B cell (primary cell): ENCODE measurements around the gene NGEF. TPM values are rescaled to one million over a fixed set of nuclear protein-coding genes. Genes with fewer than 3 reads are reported as not detected.

Source experiments
- ATAC-seq: fragments of 200-7000 bp; cut with Tn5 transposase; one replicate; pipeline ENCODE4 v1.10.0; 2021; ENCODE audit warnings: low read depth, mild to moderate bottlenecking, moderate number of reproducible peaks, moderate library complexity
- CTCF ChIA-PET: fragments of 350-600 bp; sonication (Branson Sonifier 250); formaldehyde crosslinking; loops from one replicate; lab custom pipeline; 2021; ENCODE audit warnings: antibody characterized with exemption, inconsistent platforms; lab: Charles Lee
- POLR2A ChIA-PET: fragments of 350-600 bp; sonication (Branson Sonifier 250); formaldehyde crosslinking; loops from one replicate; lab custom pipeline; 2021; ENCODE audit warnings: antibody characterized with exemption; lab: Charles Lee
- DNase-seq: peaks from one replicate; pipeline ENCODE4 v3.0.0; 2013
- H2AFZ ChIP-seq: 2 replicates; pipeline ENCODE4 v1.6.1; 2012; ENCODE audit warnings: mild to moderate bottlenecking, low read depth, low read length; ENCODE audit not compliant: insufficient read depth, poor library complexity, severe bottlenecking
- H3K27ac ChIP-seq, 2 donors: 1 replicate in 1 of 2; 2 replicates in 1 of 2; pipeline ENCODE4 v1.5.1; 2012 to 2013; ENCODE audit warnings: low read length in 2 of 2, mild to moderate bottlenecking in 2 of 2, moderate library complexity in 1 of 2
- H3K27me3 ChIP-seq, 4 experiments: fragments of 200-600 bp in 1 of 4; sonication (generic) in 1 of 4; replicated peaks in 1 of 4; 1 replicate in 2 of 4; 2 replicates in 2 of 4; pipeline versions ENCODE4 v1.6.1 to v1.7.0; 2013 to 2016; ENCODE audit warnings: low read length in 3 of 4, mild to moderate bottlenecking in 2 of 4, mixed read lengths in 1 of 4, moderate library complexity in 1 of 4; ENCODE audit not compliant: insufficient read depth in 4 of 4, control insufficient read depth in 3 of 4; ENCODE audit errors: control extremely low read depth in 1 of 4
- H3K36me3 ChIP-seq, 2 experiments: replicated peaks in 1 of 2; 1 replicate in 1 of 2; 2 replicates in 1 of 2; pipeline versions ENCODE4 v1.6.1 to v1.7.1; 2013; ENCODE audit warnings: low read length in 1 of 2; ENCODE audit not compliant: insufficient read depth in 2 of 2, control insufficient read depth in 1 of 2; ENCODE audit errors: control extremely low read depth in 1 of 2, extremely low read depth in 1 of 2
- H3K4me1 ChIP-seq, 2 donors: fragments of 200-600 bp in 1 of 2; sonication (generic) in 1 of 2; 1 replicate in 1 of 2; 2 replicates in 1 of 2; pipeline versions ENCODE4 v1.5.1 to v1.6.1; 2013 to 2017; ENCODE audit warnings: low read length in 2 of 2; ENCODE audit not compliant: control insufficient read depth in 2 of 2, insufficient read depth in 2 of 2
- H3K4me2 ChIP-seq: replicated peaks from 2 replicates; pipeline ENCODE3; 2012; ENCODE audit warnings: mild to moderate bottlenecking, low read depth, low read length; ENCODE audit not compliant: poor library complexity, severe bottlenecking
- H3K4me3 ChIP-seq, 5 experiments: fragments of 200-600 bp in 1 of 5; sonication (generic) in 1 of 5; 1 replicate in 3 of 5; 2 replicates in 2 of 5; pipeline versions ENCODE4 v1.5.1 to v1.7.0; 2011 to 2016; ENCODE audit warnings: low read length in 4 of 5, mild to moderate bottlenecking in 4 of 5, low read depth in 2 of 5, control low read depth in 1 of 5, moderate library complexity in 1 of 5; ENCODE audit not compliant: insufficient read depth in 1 of 5; ENCODE audit errors: control extremely low read depth in 1 of 5, extremely low read depth in 1 of 5
- H3K79me2 ChIP-seq: fragments of 200-600 bp; sonication (generic); one replicate; pipeline ENCODE4 v1.6.0; 2016; ENCODE audit warnings: low read length; ENCODE audit not compliant: control insufficient read depth, insufficient read depth
- H3K9ac ChIP-seq: fragments of 200-600 bp; sonication (generic); 2 replicates; pipeline ENCODE4 v1.6.1; 2017; ENCODE audit warnings: mild to moderate bottlenecking, low read length, moderate library complexity
- H3K9me3 ChIP-seq, 3 donors: one replicate each; pipeline versions ENCODE4 v1.6.1 to v1.7.1; 2013; ENCODE audit warnings: low read length in 2 of 3; ENCODE audit not compliant: control insufficient read depth in 2 of 3, insufficient read depth in 1 of 3; ENCODE audit errors: control extremely low read depth in 1 of 3
- H4K20me1 ChIP-seq: 2 replicates; pipeline ENCODE4 v1.6.0; 2012; ENCODE audit warnings: mild to moderate bottlenecking, low read length; ENCODE audit not compliant: insufficient read depth, control insufficient read depth, poor library complexity, severe bottlenecking
- H3K27ac Mint-ChIP-seq: one replicate; pipeline ENCODE4 v1.8.0; 2021; ENCODE audit warnings: mixed read lengths
- H3K27me3 Mint-ChIP-seq: one replicate; pipeline ENCODE4 v1.8.0; 2021; ENCODE audit warnings: mixed read lengths
- H3K4me1 Mint-ChIP-seq: one replicate; pipeline ENCODE4 v1.8.0; 2021; ENCODE audit warnings: mixed read lengths
- H3K4me3 Mint-ChIP-seq: one replicate; pipeline ENCODE4 v1.8.0; 2021; ENCODE audit warnings: mixed read lengths
- H3K9me3 Mint-ChIP-seq: one replicate; pipeline ENCODE4 v1.8.0; 2022; ENCODE audit warnings: mixed read lengths; ENCODE audit not compliant: insufficient read depth
- EZH2 ChIP-seq: IDR thresholded peaks from 2 replicates; pipeline ENCODE4 v1.6.1; 2012; ENCODE audit warnings: borderline replicate concordance, low read depth, mild to moderate bottlenecking, moderate library complexity, low read length; ENCODE audit not compliant: insufficient read depth, poor library complexity, severe bottlenecking
- WGBS: methylation state at CpG from one replicate; pipeline ENCODE4 v1.1.5; 2013; ENCODE audit warnings: missing lambda C conversion rate; ENCODE audit not compliant: insufficient coverage; 5-methylcytosine and 5-hydroxymethylcytosine counted together
- intact Hi-C: fragments of 100-400 bp; cut with micrococcal nuclease; formaldehyde crosslinking; loops from one replicate; pipeline ENCODE4 v1.10.0; 2022
- polyA plus RNA-seq: library from polyadenylated mRNA; depleted of rRNA; stranded (reverse); fragments of >200 nt; gene quantifications from 2 replicates; pipeline ENCODE4 v1.2.3, GENCODE V29; 2012
- total RNA-seq, 2 donors: library from RNA; stranded (reverse); fragments of 120-200 nt in 1 of 2; gene quantifications; 1 replicate in 1 of 2; 2 replicates in 1 of 2; pipeline versions ENCODE4 v1.2.3 to v1.2.4, GENCODE V29; 2013 to 2022
- TF ChIP-seq, protein P1 (sequence below): fragments of 200-600 bp; IDR thresholded peaks from one replicate; pipeline ENCODE4 v1.8.0; 2022; ENCODE audit warnings: antibody characterized with exemption, mild to moderate bottlenecking

Gene NGEF
- total and polyA plus RNA-seq, 2 donors (not counting 1 experiment from before 2014, with no cell fraction given): not detected

DNA sequence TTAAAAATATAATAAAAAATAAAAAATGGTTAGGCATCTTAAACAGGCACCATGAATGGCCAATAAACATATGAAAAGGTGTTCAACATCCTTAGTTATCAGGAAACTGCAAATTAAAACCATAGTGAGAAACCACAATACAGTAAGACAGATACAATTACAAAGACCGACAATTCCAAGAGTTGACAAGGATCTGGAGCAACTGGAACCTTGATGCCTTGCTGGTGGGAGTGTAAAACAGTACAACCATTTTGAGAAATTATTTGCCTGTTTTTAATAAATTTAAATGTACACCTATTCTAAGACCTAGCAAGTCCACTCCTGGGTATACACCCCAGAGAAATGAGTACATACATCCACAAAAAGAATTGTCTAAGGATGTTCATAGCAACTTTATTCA lies 49.1 kb downstream of the NGEF start:
- Histone ChIP-seq H3K36me3 (no peaks in the 10 kb centered on the region), H3K27ac (no peak overlapping the region), H4K20me1 (no peaks in the 10 kb centered on the region), H3K4me2 (no peak overlapping the region), H3K27me3 (peaks cover 0 to 5% (median 0%) of the 10 kb centered on the region in 4 experiments), H3K4me3 (no peak overlapping the region), H3K79me2 (no peaks in the 10 kb centered on the region), H3K4me1 (peaks cover 4 to 5% of the 10 kb centered on the region in 2 donors), H3K9ac (no peak overlapping the region), H2AFZ (no peak overlapping the region), H3K9me3 (peaks cover 0 to 28% (median 9%) of the 10 kb centered on the region in 3 donors)
- CTCF ChIA-PET: no interaction called here
- WGBS: no CpG with 5 or more reads among the region's 1 CpG
- H3K9me3 Mint-ChIP-seq: peaks cover 8% of the 10 kb centered on the region
- intact Hi-C loops: no loop called here
- H3K27me3 Mint-ChIP-seq: no peaks in the 10 kb centered on the region
- H3K4me1 Mint-ChIP-seq: peaks cover 4% of the 10 kb centered on the region
- DNase-seq: no peak
- ATAC-seq: no peak
- TF ChIP-seq EZH2: no peak
- TF ChIP-seq, protein P1, sequence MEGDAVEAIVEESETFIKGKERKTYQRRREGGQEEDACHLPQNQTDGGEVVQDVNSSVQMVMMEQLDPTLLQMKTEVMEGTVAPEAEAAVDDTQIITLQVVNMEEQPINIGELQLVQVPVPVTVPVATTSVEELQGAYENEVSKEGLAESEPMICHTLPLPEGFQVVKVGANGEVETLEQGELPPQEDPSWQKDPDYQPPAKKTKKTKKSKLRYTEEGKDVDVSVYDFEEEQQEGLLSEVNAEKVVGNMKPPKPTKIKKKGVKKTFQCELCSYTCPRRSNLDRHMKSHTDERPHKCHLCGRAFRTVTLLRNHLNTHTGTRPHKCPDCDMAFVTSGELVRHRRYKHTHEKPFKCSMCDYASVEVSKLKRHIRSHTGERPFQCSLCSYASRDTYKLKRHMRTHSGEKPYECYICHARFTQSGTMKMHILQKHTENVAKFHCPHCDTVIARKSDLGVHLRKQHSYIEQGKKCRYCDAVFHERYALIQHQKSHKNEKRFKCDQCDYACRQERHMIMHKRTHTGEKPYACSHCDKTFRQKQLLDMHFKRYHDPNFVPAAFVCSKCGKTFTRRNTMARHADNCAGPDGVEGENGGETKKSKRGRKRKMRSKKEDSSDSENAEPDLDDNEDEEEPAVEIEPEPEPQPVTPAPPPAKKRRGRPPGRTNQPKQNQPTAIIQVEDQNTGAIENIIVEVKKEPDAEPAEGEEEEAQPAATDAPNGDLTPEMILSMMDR: no peak
- H3K27ac Mint-ChIP-seq: no peak overlapping the region
- POLR2A ChIA-PET: no interaction called here
- no peak overlapping the region for H3K4me3 Mint-ChIP-seq

DNA sequence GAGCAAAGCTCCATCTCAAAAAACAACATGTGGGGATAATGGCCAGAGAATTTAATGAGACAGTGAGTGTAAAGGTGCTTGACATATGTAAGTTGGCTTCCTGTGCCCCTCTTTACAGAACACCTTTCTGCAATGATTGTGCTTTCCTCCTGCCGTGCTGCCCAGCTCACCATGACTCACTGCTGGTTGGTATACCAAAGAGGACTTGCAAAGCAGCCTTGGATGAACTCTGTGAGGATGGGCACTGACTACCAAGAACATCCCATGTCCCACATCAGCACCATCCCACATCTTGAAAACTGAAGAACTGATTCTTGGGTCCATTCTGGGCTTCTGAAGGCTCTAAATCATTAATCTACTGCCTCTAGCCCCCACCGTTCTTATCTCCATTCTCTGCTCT lies 52.2 kb downstream of the NGEF start:
- no peaks in the 10 kb centered on the region for H3K79me2 ChIP-seq
- no peak overlapping the region for H3K9ac ChIP-seq
- no peak overlapping the region for H3K27ac ChIP-seq
- Mint-ChIP-seq H3K4me3 (no peak overlapping the region), H3K9me3 (peaks cover 8% of the 10 kb centered on the region), H3K4me1 (peaks cover 28% of the 10 kb centered on the region), H3K27ac (no peak overlapping the region), H3K27me3 (no peaks in the 10 kb centered on the region)
- no peak overlapping the region for H3K4me3 ChIP-seq
- WGBS: 91% methylated on average over 1 of the region's 2 CpGs
- H3K27me3 ChIP-seq: no peaks in the 10 kb centered on the region
- no peak overlapping the region for H2AFZ ChIP-seq
- no peaks in the 10 kb centered on the region for H4K20me1 ChIP-seq
- ATAC-seq (no peak), DNase-seq (no peak)
- peaks cover 0 to 15% (median 9%) of the 10 kb centered on the region in 3 donors for H3K9me3 ChIP-seq
- ChIA-PET CTCF (no interaction called here), POLR2A (no interaction called here)
- TF ChIP-seq EZH2: no peak
- TF ChIP-seq, protein P1: no peak
- no peak overlapping the region for H3K4me2 ChIP-seq
- intact Hi-C loops: no loop called here
- H3K36me3 ChIP-seq: no peaks in the 10 kb centered on the region
- H3K4me1 ChIP-seq: peaks cover 28 to 31% of the 10 kb centered on the region in 2 donors
